Heart left ventricle (tissue), 13 donors: Measurements from ENCODE around the gene LEMD1.

Source experiments
- CTCF ChIP-seq, 12 donors: fragments of 200-600 bp; sonication (generic) in 4 of 12; IDR thresholded peaks; one replicate each; pipeline versions ENCODE4 v1.5.0 to v1.8.0; 2018 to 2022; ENCODE audit warnings: antibody characterized with exemption in 12 of 12, mild to moderate bottlenecking in 5 of 12
- POLR2A ChIP-seq, 2 donors: fragments of 450-650 bp; IDR thresholded peaks; one replicate each; pipeline ENCODE4 v1.6.1; 2017; ENCODE audit warnings: antibody characterized with exemption in 2 of 2, mild to moderate bottlenecking in 2 of 2, moderate library complexity in 2 of 2
- donor health status: ischemic (EF 13 %, LVEDD 7.1; RV severe dilation, severe dysfunction).
- donor health status: DM: no; HTN: yes; CAD: no.
- donor health status: DM: no; HTN: no; CAD: no.
- donor health status: ischemic (EF 25% LVEDD 6.9; RV normal size, moderate dysfunction).
- donor health status: ischemic (EF 25% LVEDD 5.7; RV mildly dilated, moderate dysfunction).
- donor health status: ischemic (EF 35%, LVEDD 5.7; RV mildly dilated, moderate dysfunction).
- donor health status: nonischemic (EF 11% LVEDD 7.7; RV severe dilation, severe dysfunction).
- donor health status: DM: yes; HTN: yes; CAD: no.
- donor health status: PGD.
- donor health status: ischemic (EF 29% LVEDD 5.4; RV normal size, mild dysfunction).
- donor health status: nonischemic (EF 23%, LVEDD 6.1; RV moderate dilation, normal function).

- TF ChIP-seq CTCF (IDR thresholded peaks at IDR 0.05) (no peak), POLR2A (IDR thresholded peaks at IDR 0.05) (no peak)
Measured at GRCh38 chr1:205452933-205453332, 31.1 kb upstream of the LEMD1 start.
